GM12892 (cell line): ENCODE results near the gene CACNA2D1.

ENCODE experiments used
- POLR2A ChIP-seq: IDR thresholded peaks from 2 replicates; pipeline ENCODE4 v1.6.1; 2011; ENCODE audit warnings: low read depth, low read length, control low read depth
- POLR2AphosphoS5 ChIP-seq: IDR thresholded peaks from 2 replicates; pipeline ENCODE4 v1.6.1; 2011; ENCODE audit warnings: low read depth, low read length, control low read depth
- TAF1 ChIP-seq: IDR thresholded peaks from 2 replicates; pipeline ENCODE4 v1.6.1; 2011; ENCODE audit warnings: low read depth, mild to moderate bottlenecking, control low read depth, low read length, borderline replicate concordance

DNA sequence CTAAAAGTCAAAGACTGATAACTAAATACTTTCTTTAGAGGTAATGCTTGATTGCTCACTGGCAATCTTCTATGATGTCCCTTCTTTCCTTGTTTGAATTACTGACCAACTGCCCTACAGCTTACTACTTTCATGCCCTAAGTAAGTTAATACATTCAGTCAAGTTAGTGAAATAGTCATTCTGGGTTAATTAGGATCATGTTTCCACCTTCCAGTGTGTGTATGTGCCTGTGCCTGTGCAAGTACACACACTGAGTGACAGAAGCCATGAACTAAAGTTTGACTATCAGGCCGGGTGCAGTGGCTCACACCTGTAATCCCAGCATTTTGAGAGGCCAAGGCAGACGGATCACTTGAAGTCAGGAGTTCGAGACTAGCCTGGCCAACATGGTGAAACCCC lies 187.9 kb downstream of the CACNA2D1 start:
- TF ChIP-seq POLR2AphosphoS5 = no peak
- no peak for TF ChIP-seq POLR2A
- TF ChIP-seq TAF1 = no peak
